ENCODE results near the gene PARPBP. TPM values are rescaled to one million over a fixed set of nuclear protein-coding genes. Genes with fewer than 3 reads are reported as not detected.

The PARPBP gene
- total and polyA plus RNA-seq, 2 of the 13 experiments (the other 11 are each of a cell fraction or from before 2014, with no cell fraction given), result 6.7 to 28.4 TPM

DNA sequence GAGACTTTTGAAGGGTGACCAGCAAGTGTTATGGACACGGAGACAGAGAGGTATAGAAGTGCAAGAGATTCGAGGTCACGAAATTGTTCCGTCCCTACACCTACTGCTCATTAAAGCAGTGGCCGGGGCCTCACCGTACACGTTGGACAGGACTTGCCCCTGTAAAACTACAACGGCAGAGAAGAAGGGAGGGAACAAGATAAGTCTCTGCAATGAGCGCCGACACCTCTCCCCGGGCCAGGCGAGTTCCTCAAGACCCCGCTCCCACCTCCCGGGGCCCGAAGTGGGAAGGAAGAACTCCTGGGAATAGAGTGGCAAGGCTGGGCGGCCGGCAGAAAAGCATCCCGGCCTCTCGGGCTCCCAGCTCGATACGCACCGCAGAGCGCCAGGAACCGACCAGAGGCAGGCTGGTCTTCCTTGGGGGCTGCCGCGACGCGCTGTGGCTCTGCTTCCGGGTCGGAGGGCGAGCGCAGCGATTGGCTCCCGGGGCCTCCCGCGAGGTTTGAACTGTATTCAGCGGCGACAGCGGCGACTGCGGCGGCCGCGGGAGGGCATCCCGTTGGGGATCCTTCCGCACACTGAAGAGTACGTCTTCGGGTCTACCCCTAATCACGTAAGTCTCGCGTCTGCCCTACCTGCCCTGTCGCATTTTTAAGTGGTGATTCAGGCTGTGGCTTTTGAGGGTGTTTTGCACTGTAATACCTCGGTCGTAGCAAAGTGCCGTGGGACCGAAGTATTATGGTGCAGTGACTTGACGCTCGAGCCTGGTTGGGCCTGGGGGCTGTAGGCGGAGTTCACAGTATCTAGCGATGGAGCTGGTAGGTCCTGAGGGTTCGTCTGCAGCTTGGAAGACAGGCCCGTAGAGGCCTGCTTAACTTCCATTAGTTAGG, at the start of gene PARPBP, which contains the start of gene NUP37 (continued):
- no peak for TF ChIP-seq ZFP36 (IDR thresholded peaks at IDR 0.05; ENCODE audit: borderline replicate concordance, low read depth, low read length, partially characterized antibody)
- TF ChIP-seq, protein P1, sequence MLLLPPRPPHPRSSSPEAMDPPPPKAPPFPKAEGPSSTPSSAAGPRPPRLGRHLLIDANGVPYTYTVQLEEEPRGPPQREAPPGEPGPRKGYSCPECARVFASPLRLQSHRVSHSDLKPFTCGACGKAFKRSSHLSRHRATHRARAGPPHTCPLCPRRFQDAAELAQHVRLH (CRISPR knock-in tag; IDR thresholded peaks at IDR 0.05; ENCODE audit: borderline replicate concordance, low read depth), result peak; percentile 69
- TF ChIP-seq ZFP90 (CRISPR knock-in tag; IDR thresholded peaks at IDR 0.05; ENCODE audit: borderline replicate concordance), result peak; percentile 61; the same call in 1 of the 2 replicates
- TF ChIP-seq, protein P2, sequence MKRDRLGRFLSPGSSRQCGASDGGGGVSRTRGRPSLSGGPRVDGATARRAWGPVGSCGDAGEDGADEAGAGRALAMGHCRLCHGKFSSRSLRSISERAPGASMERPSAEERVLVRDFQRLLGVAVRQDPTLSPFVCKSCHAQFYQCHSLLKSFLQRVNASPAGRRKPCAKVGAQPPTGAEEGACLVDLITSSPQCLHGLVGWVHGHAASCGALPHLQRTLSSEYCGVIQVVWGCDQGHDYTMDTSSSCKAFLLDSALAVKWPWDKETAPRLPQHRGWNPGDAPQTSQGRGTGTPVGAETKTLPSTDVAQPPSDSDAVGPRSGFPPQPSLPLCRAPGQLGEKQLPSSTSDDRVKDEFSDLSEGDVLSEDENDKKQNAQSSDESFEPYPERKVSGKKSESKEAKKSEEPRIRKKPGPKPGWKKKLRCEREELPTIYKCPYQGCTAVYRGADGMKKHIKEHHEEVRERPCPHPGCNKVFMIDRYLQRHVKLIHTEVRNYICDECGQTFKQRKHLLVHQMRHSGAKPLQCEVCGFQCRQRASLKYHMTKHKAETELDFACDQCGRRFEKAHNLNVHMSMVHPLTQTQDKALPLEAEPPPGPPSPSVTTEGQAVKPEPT (CRISPR knock-in tag; IDR thresholded peaks at IDR 0.05; ENCODE audit: low read depth), result no peak
- peak; percentile 80 to 92; a peak in 3 of 4 replicates for TF ChIP-seq KLF16 (CRISPR knock-in tag; IDR thresholded peaks at IDR 0.05)
- no peak; the same call in 1 of the 2 replicates for TF ChIP-seq MEIS2 (CRISPR knock-in tag; IDR thresholded peaks at IDR 0.05)
- TF ChIP-seq, protein P3, sequence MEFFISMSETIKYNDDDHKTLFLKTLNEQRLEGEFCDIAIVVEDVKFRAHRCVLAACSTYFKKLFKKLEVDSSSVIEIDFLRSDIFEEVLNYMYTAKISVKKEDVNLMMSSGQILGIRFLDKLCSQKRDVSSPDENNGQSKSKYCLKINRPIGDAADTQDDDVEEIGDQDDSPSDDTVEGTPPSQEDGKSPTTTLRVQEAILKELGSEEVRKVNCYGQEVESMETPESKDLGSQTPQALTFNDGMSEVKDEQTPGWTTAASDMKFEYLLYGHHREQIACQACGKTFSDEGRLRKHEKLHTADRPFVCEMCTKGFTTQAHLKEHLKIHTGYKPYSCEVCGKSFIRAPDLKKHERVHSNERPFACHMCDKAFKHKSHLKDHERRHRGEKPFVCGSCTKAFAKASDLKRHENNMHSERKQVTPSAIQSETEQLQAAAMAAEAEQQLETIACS (CRISPR knock-in tag; IDR thresholded peaks at IDR 0.05), result no peak
- TF ChIP-seq ZNF225 (CRISPR knock-in tag; IDR thresholded peaks at IDR 0.05), result peak; percentile 26; the same call in 1 of the 2 replicates
- TF ChIP-seq ZNF558 (CRISPR knock-in tag; IDR thresholded peaks at IDR 0.05; ENCODE audit: borderline replicate concordance), result no peak; the same call in 1 of the 2 replicates
- TF ChIP-seq PITX1 (CRISPR knock-in tag; IDR thresholded peaks at IDR 0.05), result peak; percentile 77; the same call in 1 of the 2 replicates
- peak; percentile 79; the same call in 1 of the 2 replicates for TF ChIP-seq ZC3H13 (CRISPR knock-in tag; IDR thresholded peaks at IDR 0.05)
- TF ChIP-seq XRCC5 (optimal IDR thresholded peaks at IDR 0.05; ENCODE audit: low read length), result peak; percentile 61
- TF ChIP-seq FOXK1 (CRISPR knock-in tag; IDR thresholded peaks at IDR 0.05; ENCODE audit: borderline replicate concordance, low read depth), result peak; percentile 82; the same call in 1 of the 2 replicates
- TF ChIP-seq ZFP82 (CRISPR knock-in tag; IDR thresholded peaks at IDR 0.05; ENCODE audit: borderline replicate concordance), result no peak
- no peak for TF ChIP-seq HNRNPH1 (optimal IDR thresholded peaks at IDR 0.05; ENCODE audit: low read depth, low read length)
- TF ChIP-seq ZNF138 (CRISPR knock-in tag; IDR thresholded peaks at IDR 0.05; ENCODE audit: low read depth), result peak; percentile 47; the same call in 1 of the 2 replicates
- TF ChIP-seq, protein P4, sequence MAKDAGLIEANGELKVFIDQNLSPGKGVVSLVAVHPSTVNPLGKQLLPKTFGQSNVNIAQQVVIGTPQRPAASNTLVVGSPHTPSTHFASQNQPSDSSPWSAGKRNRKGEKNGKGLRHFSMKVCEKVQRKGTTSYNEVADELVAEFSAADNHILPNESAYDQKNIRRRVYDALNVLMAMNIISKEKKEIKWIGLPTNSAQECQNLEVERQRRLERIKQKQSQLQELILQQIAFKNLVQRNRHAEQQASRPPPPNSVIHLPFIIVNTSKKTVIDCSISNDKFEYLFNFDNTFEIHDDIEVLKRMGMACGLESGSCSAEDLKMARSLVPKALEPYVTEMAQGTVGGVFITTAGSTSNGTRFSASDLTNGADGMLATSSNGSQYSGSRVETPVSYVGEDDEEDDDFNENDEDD (CRISPR knock-in tag; IDR thresholded peaks at IDR 0.05; ENCODE audit: borderline replicate concordance), result peak; percentile 99
- TF ChIP-seq TARDBP (CRISPR knock-in tag; IDR thresholded peaks at IDR 0.05), result peak; percentile 94
- TF ChIP-seq TGIF2 (CRISPR knock-in tag; IDR thresholded peaks at IDR 0.05), result peak; percentile 93
- TF ChIP-seq ZNF850 (CRISPR knock-in tag; conservative IDR thresholded peaks at IDR 0.05), result no peak
- peak; percentile 85; the same call in 1 of the 2 replicates for TF ChIP-seq ELF4 (CRISPR knock-in tag; IDR thresholded peaks at IDR 0.05; ENCODE audit: borderline replicate concordance)
- TF ChIP-seq POGZ (CRISPR knock-in tag; IDR thresholded peaks at IDR 0.05), result peak; percentile 96
- TF ChIP-seq, protein P5, sequence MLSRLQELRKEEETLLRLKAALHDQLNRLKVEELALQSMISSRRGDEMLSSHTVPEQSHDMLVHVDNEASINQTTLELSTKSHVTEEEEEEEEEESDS (CRISPR knock-in tag; IDR thresholded peaks at IDR 0.05; ENCODE audit: borderline replicate concordance), result peak; percentile 89; the same call in 1 of the 2 replicates
- TF ChIP-seq ZBTB21 (CRISPR knock-in tag; IDR thresholded peaks at IDR 0.05), result no peak
- TF ChIP-seq ZNF484 (CRISPR knock-in tag; IDR thresholded peaks at IDR 0.05; ENCODE audit: borderline replicate concordance, low read depth), result no peak
